Mammary epithelial cell (primary cell): ENCODE data around the gene UQCRQ.

Experiments
- CTCF ChIP-seq, 2 donors: IDR thresholded peaks in 1 of 2; conservative IDR thresholded peaks in 1 of 2; 2 replicates each; pipeline ENCODE4 v1.5.1; 2011 to 2012; ENCODE audit warnings: inconsistent platforms in 2 of 2, low read length in 2 of 2, mild to moderate bottlenecking in 2 of 2, control low read depth in 1 of 2, low read depth in 1 of 2; ENCODE audit not compliant: insufficient read depth in 1 of 2; ENCODE audit errors: extremely low read depth in 1 of 2
- EZH2 ChIP-seq: IDR thresholded peaks from 2 replicates; pipeline ENCODE4 v1.6.1; 2012; ENCODE audit warnings: low read length, inconsistent platforms, borderline replicate concordance

GRCh38 chr5:132901036-132901435 lies 34.6 kb downstream of the UQCRQ start:
- TF ChIP-seq CTCF (conservative IDR thresholded peaks at IDR 0.05 in 1 of 2, IDR thresholded peaks at IDR 0.05 in 1 of 2; ENCODE audit: extremely low read depth in 1 of 2, insufficient read depth in 1 of 2, low read depth in 1 of 2, low read length in 2 of 2) (no peak), EZH2 (no peak)
